Measurements from ENCODE around the gene F11R. TPM values are rescaled to one million over a fixed set of nuclear protein-coding genes. Genes with fewer than 3 reads are reported as not detected.

Gene F11R
- total RNA-seq (2014; rRNA removed; shearing (Covaris generic)) (0.76 and 1.5 TPM in 2 replicates), polyA plus RNA-seq (2016; fragmentation: Nextera tagmentation; extraction: Ambion mirVana) (0.52 and 0.53 TPM in 2 replicates)

DNA sequence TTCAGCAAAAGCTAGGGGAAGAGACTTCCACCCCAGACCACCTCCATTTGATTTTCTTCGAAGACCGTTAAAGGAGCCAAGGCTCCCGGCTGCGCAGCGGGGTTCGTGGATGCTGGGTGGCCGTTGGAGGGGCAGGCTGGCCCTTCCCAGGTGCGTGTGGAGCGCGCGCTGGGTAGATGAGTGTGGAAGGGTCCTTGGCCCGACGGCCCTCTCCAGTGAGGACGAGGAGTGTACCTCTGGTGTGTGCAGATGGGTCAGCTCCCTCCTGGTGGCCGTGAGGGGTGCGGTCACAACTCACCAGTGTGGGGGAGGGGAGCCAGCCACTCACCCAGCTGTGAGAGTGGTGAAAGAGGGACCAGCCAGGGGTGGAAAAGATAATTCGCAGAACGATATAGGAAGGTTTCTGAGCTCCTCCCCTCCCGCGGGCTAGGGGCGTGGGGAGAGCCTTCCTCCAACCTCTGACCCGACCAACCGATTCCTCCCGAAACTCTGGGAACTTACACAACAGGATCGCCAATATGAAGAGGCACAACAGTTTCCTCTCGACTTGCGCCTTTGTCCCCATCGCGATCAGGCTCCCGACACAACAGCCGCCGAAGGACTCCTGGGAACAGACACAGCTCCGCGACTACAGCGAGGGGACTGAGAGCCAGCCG is at the start of gene F11R:
Gene F11R (minus strand): TSS at position 644 of the 656 bp plus-strand sequence. CDS start 79 bp downstream, at position 565.
- TF ChIP-seq EZH2 (IDR thresholded peaks at IDR 0.05; ENCODE audit: insufficient read depth, poor library complexity, severe bottlenecking), result no peak
- TF ChIP-seq EZH2phosphoT487 (IDR thresholded peaks at IDR 0.05; ENCODE audit: insufficient read depth, low read depth), result no peak
- 2 to 3% methylated on average over 34 to 36 of the region's 36 CpGs for WGBS, 2 experiments (ENCODE audit: low coverage in 1 of 2, low lambda C conversion rate in 2 of 2, missing lambda C conversion rate in 2 of 2)
- Histone ChIP-seq H3K27me3 (replicated peaks; ENCODE audit: insufficient read depth) (peaks cover 16% of the 10 kb centered on the region), H3K27ac (no peak within 1 kb of the TSS), H3K9ac (no peak within 1 kb of the TSS), H3K9me2 (ENCODE audit: insufficient read depth) (no peaks in the 10 kb centered on the region), H3K9me3 (ENCODE audit: low read depth) (no peaks in the 10 kb centered on the region), H3K4me2 (ENCODE audit: unreplicated experiment) (peak within 1 kb of the TSS; percentile 86), H2AFZ (peak within 1 kb of the TSS; percentile 80), H3K4me3 (peak within 1 kb of the TSS; percentile 73), H3K36me3 (ENCODE audit: low read depth) (no peaks in the 10 kb centered on the region), H3K4me1 (ENCODE audit: insufficient read depth) (peaks cover 8% of the 10 kb centered on the region; the same call in 1 of the 2 replicates), H4K20me1 (ENCODE audit: insufficient read depth) (no peaks in the 10 kb centered on the region), H3F3A (ENCODE audit: insufficient read depth) (peaks cover 9% of the 10 kb centered on the region; the same call in 1 of the 2 replicates), H3K79me2 (ENCODE audit: insufficient read depth) (no peaks in the 10 kb centered on the region)
- in situ Hi-C loops (cut with MboI), result no loop called here
- DNase-seq, result peak; percentile 45

- 82 to 83% methylated on average over 9 of the region's 9 CpGs for WGBS, 2 experiments (ENCODE audit: low coverage in 1 of 2, low lambda C conversion rate in 2 of 2, missing lambda C conversion rate in 2 of 2)
- Histone ChIP-seq H3K36me3 (ENCODE audit: low read depth) (no peaks in the 10 kb centered on the region), H3K9ac (no peak within 1 kb of the TSS), H3K9me2 (ENCODE audit: insufficient read depth) (no peaks in the 10 kb centered on the region), H2AFZ (no peak within 1 kb of the TSS), H3K79me2 (ENCODE audit: insufficient read depth) (no peaks in the 10 kb centered on the region), H4K20me1 (ENCODE audit: insufficient read depth) (no peaks in the 10 kb centered on the region), H3K27me3 (replicated peaks; ENCODE audit: insufficient read depth) (no peaks in the 10 kb centered on the region), H3K4me1 (ENCODE audit: insufficient read depth) (no peaks in the 10 kb centered on the region), H3K4me2 (ENCODE audit: unreplicated experiment) (no peak within 1 kb of the TSS), H3K9me3 (ENCODE audit: low read depth) (no peaks in the 10 kb centered on the region), H3K27ac (no peak within 1 kb of the TSS), H3K4me3 (no peak within 1 kb of the TSS), H3F3A (ENCODE audit: insufficient read depth) (no peaks in the 10 kb centered on the region)
- in situ Hi-C loops (cut with MboI), result no loop called here
- DNase-seq, result no peak
- no peak for TF ChIP-seq EZH2 (IDR thresholded peaks at IDR 0.05; ENCODE audit: insufficient read depth, poor library complexity, severe bottlenecking)
- no peak for TF ChIP-seq EZH2phosphoT487 (IDR thresholded peaks at IDR 0.05; ENCODE audit: insufficient read depth, low read depth)
Measured at GRCh38 chr1:161069731-161070270, 48.8 kb upstream of the F11R start, which contains the start of gene ARHGAP30. Gene ARHGAP30, minus strand, starts transcription at chr1:161069891. Its CDS starts 267 bp downstream, at chr1:161069624.

GRCh38 chr1:161069241-161069640 is 48.3 kb upstream of the F11R start:
- no peaks in the 10 kb centered on the region for H3K9me2 ChIP-seq (ENCODE audit: insufficient read depth)
- no peaks in the 10 kb centered on the region for H3K36me3 ChIP-seq (ENCODE audit: low read depth)
- H2AFZ ChIP-seq, result no peak overlapping the region
- no peaks in the 10 kb centered on the region for H3K27me3 ChIP-seq (replicated peaks; ENCODE audit: insufficient read depth)
- H3K4me2 ChIP-seq (ENCODE audit: unreplicated experiment), result no peak overlapping the region
- H3K9me3 ChIP-seq (ENCODE audit: low read depth), result no peaks in the 10 kb centered on the region
- no peak overlapping the region for H3K9ac ChIP-seq
- H4K20me1 ChIP-seq (ENCODE audit: insufficient read depth), result no peaks in the 10 kb centered on the region
- H3K4me1 ChIP-seq (ENCODE audit: insufficient read depth), result no peaks in the 10 kb centered on the region
- H3K27ac ChIP-seq, result no peak overlapping the region
- in situ Hi-C loops (cut with MboI), result no loop called here
- H3F3A ChIP-seq (ENCODE audit: insufficient read depth), result no peaks in the 10 kb centered on the region
- DNase-seq, result no peak
- no peak overlapping the region for H3K4me3 ChIP-seq
- H3K79me2 ChIP-seq (ENCODE audit: insufficient read depth), result no peaks in the 10 kb centered on the region
- WGBS, 2 experiments (ENCODE audit: low coverage in 1 of 2, low lambda C conversion rate in 2 of 2, missing lambda C conversion rate in 2 of 2), result 84 to 95% methylated on average over 8 to 9 of the region's 9 CpGs
- no peak for TF ChIP-seq EZH2 (IDR thresholded peaks at IDR 0.05; ENCODE audit: insufficient read depth, poor library complexity, severe bottlenecking)
- no peak for TF ChIP-seq EZH2phosphoT487 (IDR thresholded peaks at IDR 0.05; ENCODE audit: insufficient read depth, low read depth)

- Histone ChIP-seq H3K9me3 (ENCODE audit: low read depth) (no peaks in the 10 kb centered on the region), H3K9me2 (ENCODE audit: insufficient read depth) (no peaks in the 10 kb centered on the region), H3K79me2 (ENCODE audit: insufficient read depth) (no peaks in the 10 kb centered on the region), H4K20me1 (ENCODE audit: insufficient read depth) (no peaks in the 10 kb centered on the region), H3K4me3 (no peak overlapping the region), H3K36me3 (ENCODE audit: low read depth) (no peaks in the 10 kb centered on the region), H3K27me3 (replicated peaks; ENCODE audit: insufficient read depth) (no peaks in the 10 kb centered on the region), H3K9ac (no peak overlapping the region), H2AFZ (peak overlapping the region; percentile 58), H3F3A (ENCODE audit: insufficient read depth) (no peaks in the 10 kb centered on the region), H3K4me1 (ENCODE audit: insufficient read depth) (no peaks in the 10 kb centered on the region), H3K27ac (no peak overlapping the region), H3K4me2 (ENCODE audit: unreplicated experiment) (no peak overlapping the region)
- DNase-seq, result no peak
- no peak for TF ChIP-seq EZH2phosphoT487 (IDR thresholded peaks at IDR 0.05; ENCODE audit: insufficient read depth, low read depth)
- TF ChIP-seq EZH2 (IDR thresholded peaks at IDR 0.05; ENCODE audit: insufficient read depth, poor library complexity, severe bottlenecking), result no peak
- WGBS, 2 experiments (ENCODE audit: low coverage in 1 of 2, low lambda C conversion rate in 2 of 2, missing lambda C conversion rate in 2 of 2), result 76 to 82% methylated on average over 10 of the region's 10 CpGs
- in situ Hi-C loops (cut with MboI), result no loop called here
Measured at GRCh38 chr1:161068306-161069234, 47.6 kb upstream of the F11R start.
